ENCODE results near the gene SIX1.

The SIX1 gene

DNA sequence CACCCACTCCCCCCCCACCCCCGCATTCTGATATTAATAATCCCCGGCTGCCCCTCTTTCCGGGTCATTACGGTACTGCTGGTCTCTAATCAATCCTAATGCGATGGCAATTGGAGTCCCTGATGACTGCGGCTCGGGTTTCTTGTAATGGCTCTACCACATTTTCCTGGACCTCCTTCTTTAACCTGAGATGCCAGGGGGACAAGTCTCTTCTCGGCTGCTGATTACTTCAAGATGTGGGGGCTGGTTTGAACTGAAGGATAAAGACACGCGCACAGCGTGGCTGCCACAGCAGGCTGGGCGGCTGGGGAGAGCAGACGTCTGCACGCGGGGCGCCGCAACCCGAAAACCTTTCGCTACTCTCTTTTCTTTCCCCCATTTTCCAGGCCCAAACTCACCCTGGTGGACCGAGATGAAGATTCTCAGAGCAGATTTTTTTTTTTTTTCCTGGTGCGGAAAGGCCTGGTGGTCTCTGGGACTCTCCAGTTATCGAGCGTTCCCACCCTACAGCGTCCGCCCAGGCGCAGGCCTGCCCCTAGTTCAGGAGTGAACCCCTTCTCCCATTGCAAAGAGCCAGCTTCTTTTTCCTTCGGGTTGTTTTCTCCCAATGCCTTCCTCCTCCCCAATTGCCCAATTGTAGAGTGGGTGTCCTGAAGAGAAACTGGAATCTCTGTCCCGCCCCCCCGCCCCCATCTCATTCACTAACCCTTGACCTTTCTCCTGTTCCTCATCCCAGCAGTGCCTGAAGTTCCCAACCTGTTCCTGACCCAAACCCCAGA lies 6.0 kb upstream of the SIX1 start:
- no peak for DNase-seq

DNA sequence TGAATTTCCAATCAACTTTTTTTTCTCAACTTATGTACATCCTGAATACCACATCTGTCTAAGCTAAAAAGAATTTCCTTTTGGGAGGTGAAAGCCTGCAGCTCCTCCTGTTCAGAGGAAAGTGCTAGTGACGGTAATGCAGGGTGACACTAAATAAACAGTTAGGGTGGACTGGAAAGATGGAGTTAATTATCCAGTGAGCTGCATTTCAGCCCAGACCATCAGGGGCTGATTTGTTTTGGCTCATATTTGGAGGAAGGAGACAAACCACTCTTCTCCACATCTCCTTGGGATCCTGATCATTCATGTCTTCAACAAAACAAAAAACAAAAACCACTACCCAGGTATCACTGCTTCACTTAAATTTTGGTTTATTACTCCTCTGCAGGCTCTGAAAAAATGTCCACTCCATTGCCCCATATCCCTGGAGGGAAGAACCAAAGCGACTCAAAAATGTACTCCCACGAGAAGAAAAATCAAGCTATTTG lies 5.1 kb upstream of the SIX1 start:
- no peak for DNase-seq

DNA sequence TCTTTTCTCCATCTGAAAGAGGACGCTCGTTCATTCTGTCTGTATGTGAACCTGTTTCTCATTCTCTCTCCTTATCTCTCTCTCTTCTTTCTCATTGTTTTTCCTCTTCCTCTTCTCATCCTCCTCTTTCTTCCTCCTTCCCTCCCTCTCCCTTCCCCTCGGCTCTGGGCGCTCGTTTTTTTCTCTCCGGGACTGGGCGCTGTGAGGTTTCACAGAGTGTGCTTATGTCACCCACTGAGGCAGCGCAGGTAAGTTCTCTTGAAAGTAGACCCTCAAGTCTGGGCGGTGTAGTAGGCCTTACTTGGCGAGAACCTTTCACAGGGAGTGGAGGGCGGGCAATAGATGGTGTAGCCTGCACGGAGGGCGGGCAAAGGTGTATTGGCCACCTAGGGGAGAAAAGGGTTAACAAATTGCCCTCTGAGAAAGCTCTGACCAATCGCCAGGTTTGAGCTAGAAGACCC lies 4.5 kb upstream of the SIX1 start:
- DNase-seq: no peak

DNA sequence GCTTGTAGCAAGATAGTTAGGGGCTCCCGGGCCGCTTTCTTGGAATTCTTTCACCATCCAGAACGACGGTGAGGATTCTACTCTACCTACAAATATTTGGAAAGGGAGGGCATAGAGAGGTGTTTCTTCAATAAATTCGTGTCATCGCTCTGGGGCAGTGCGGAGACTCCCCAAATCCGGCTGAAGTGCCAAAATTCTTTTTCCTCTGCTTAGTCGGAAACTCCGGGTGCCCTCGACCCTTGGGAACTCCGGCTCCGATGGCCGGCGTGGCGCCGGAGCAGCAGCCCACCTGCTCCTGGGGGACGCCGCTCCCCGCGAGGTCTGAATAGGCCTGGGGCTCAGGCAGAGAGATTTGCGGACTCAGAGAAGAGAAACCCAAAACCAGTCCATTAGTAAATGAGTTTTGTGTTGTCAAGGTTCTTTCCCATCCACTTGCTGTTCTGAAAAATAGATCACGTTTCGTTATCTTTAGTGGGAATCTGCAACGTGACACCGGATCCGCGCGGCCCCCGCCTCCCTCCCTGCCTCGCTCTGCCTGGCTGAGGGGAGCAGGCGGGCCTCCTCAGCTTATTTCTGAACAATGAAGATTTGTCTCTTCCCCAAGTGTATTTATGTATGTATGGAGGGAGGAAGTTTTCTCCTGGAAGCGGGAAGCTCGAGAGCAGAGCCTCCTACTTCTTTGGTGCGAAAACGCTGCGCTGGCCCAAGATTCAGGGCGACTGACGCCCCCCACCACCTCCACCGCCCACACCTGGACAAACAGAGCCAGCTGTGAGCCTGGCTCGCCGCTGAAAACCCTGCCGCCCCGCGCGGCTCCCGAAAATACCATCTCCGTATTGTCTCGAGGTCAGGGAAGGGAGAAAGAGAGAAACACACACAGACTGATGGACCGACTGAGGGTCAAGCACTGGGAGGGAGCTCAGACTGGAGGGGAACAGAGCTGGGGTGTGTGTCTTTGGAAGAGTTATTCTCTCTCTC lies 3.7 kb upstream of the SIX1 start:
- DNase-seq: no peak

DNA sequence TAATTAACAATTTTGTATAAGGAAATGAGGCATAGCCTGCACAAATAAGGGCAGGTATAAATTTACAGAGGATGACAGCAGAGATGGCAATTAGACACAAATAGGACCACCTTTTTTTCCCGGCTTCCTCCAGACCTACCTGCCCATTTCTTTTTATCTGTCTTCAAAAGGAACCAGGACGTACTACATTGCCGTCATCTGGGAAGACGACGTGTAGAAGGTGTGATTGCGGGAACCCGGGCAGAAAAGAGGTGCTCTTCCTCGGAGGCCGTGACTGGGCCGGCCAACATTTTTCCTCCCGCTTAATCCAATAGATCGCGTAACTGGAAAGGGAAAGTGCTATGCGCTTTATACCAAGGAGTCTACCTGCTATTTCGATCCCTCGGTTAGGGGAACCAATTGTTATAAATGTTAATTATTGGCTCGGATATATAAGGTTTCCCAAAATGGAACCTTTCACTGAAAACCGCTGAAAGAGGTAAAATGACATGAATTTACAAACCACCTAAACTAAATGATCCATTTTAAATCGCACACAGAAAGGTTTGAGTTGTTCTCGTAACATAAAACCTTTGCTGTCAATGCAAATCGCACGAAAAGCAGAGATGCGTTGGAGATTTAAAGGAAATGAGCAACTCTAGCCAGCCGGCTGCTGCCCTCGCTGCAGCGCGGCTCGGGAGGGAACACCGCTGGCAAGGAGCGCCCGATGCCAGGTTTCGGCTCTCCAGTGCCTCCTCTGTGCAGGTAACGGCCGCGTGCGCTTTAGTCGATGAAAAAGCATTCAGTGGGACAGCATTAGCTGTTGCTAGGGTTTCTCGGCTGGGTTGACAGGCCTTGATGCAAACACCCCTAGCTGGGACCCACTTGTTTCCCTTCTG lies 2.8 kb upstream of the SIX1 start:
- DNase-seq: no peak

DNA sequence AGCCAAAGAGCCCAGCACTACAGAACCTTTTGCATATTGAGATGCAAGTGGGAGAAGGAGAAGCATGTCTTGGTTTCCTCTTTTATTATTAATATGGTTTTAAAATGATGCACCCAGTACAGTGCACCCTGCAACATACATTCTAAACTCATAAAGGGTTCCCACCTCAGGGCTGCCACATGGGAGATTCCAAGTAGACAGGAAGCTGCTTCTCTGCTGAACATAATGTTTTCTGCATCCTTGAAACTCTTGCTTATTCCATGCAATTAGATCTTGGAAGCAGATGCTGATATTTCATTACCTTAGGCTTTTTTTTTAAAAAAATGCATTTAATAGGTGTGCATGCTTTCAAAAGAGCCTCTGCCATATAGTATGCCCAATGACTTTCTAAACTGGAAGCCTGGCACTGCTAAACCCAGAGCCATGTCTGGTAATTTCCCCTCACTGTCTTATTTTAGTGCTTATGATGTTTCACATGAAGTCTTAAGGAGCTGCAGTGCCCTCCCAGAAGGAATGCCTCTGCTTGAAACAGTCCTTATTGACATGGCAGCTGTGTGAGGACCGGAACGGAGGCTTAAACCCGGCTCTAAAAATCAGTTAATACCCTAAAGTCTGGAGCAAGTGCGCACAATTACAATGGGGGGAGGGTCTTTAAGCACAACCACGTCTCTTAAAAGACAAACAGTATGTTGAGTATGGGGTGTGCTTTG lies 2.0 kb upstream of the SIX1 start:
- no peak for DNase-seq

DNA sequence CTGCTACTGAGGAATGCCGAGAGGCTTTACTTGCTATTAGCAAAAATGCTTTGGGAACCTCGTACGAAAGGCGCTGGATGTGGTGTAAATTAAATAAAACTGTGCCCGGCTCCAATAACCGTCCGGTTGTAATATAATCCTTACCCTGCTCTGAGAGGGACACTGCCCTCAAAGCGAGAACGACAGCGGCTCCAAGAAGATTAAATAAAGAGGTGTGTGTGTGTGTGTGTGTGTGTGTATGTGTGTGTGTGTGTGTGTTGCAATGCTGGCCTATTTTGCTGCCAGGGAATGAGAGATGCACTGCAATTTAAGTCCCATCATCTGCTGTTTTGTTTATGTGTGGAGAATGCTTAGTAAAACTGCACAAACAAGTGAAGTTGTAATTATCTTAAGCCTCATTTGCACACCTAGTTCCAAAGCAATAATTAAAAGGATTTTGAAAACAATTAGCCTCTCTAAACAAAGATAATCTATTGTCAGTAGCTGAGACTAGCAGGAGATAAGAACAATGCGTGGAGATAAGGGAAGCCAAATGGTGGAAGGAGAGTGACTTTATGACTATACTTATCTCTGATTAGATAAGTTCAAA lies 1.2 kb upstream of the SIX1 start:
- no peak for DNase-seq

DNA sequence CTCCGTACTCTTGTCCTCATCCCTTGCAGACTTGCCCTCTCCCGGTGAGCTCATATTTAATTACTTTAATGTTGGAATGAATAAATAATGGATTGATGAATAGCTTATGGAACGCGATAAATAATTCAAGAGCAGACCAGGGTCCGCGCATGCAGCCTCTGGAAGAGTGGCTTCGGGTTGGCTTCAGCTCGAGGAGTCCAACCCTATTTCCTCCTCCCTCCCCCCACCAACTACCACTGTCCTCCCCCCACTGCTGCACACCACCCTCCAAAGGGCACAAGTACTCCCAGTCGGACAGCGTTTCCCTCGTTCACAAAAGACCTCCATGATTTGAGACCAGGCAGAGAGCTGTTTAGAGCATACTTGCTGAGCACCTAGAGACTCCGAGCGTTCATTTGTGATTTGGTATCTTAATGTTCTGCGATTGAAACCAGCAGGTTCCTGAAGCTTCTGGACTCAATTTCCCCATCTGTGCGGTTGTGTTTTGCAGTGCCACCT lies 647 bp upstream of the SIX1 start:
- no peak for DNase-seq

DNA sequence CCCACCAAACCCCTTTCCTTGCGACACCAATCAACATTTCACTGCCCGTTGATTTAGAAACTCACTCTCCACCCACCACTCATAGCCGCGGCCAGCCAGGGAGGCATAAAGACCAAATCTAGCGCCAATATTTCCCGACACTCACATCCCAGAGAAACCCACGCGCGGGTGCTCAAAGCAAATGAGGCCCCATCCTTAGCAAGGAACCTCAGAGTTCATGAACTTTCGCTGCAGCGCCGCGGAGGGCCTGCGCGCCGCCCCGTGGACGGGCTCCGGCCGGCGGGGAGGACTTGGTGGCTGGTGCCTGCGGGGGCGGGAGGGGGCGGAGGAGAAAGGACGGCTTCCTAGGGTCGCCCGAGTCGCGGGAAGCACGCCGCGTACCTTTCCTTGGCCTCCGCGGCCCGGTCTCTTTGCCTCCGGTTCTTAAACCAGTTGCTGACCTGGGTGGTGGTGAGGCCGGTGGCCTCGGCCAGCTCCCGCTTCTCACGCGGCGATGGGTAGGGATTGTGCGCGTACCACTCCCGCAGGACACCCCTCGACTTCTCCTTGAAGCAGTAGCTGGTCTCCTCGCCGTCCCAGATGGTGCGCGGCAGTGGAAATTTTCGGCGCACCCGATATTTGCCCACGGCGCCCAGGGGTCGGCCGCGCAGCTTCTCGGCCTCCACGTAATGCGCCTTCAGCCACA lies 886 bp downstream of the SIX1 start:
- DNase-seq: no peak

DNA sequence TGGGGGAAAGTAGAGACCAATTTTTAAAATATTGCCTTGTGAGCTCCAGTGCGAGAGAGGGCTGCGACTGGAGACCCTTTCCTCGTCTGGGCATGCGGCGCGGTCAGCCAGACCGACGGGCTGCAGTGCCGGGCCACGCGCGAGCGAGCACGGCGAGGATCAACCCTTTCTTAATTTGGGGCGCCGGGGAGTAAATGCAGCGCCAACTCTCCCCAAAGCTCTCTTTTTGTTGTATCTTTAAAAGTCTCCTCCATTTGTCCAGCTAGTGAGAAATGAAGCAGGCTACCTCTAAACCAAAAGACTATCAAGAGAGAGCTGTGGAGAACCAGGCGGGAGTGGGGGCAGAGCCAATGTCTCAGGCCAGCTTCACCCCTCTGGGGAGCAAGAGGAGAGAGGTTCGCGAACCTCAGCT lies 1.4 kb downstream of the SIX1 start:
- no peak for DNase-seq

DNA sequence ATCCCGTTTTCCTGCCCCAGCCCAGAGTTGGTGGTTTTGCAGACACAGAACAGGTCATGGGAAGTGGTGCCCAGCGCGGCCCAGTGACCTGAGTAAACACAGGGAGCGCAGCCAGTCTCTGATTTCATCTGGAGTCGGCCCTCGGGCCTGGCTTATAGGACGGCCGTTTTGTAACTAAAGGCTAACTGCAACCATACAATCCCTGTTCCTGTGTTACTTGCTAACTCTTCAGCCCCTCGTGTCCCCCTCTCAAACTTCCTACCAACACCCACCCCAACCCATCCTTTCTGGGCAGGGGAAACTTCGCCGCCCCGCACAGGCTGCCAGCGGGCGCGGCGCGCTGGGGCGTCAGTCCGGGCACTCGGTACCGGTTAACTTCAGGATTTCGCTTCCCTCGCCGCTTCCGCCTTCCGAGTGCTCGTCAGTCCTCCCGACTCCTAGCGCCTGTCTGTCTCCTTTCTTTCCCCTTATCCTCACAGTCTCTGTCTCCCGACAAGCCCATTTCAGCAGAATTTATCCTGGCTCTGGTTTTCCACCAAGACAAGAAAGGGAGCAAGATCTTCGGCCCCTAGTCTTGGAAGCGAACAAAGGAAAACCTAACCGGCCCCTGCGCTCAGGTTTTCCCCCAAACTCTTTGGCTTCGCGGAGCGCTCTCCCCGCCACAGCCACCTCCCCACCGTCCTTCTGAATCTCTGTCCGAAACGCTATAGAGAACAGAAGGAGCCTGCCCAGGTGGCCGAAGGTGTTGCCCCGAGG lies 2.0 kb downstream of the SIX1 start:
- DNase-seq: peak; percentile 30

DNA sequence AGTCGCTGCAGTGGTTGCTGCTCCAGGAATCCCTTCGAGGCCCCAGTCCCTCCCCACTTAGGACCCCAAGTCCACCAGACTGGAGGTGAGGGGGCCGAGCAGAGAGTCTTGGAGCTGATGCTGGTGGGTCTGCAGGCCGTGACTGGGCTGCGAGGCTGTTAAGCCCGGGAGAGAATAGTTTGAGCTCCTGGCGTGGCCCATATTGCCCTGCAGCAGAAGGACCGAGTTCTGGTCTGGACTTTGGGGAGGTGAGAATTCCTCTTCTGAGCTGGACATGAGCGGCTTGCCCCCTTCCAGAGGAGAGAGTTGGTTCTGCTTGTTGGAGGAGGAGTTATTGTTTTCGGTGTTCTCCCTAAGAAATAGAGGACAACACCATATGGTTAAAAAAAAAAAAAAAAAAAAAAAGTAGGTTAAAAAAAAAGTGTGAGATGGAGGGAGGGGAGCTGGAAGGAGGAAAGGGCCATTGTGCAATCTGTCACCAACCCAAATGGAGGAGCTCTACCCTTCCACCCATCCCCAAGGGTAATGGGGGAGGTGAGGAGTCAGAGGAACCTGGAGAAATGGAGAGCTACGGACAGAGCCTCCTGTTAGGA lies 3.0 kb downstream of the SIX1 start:
- DNase-seq: no peak

DNA sequence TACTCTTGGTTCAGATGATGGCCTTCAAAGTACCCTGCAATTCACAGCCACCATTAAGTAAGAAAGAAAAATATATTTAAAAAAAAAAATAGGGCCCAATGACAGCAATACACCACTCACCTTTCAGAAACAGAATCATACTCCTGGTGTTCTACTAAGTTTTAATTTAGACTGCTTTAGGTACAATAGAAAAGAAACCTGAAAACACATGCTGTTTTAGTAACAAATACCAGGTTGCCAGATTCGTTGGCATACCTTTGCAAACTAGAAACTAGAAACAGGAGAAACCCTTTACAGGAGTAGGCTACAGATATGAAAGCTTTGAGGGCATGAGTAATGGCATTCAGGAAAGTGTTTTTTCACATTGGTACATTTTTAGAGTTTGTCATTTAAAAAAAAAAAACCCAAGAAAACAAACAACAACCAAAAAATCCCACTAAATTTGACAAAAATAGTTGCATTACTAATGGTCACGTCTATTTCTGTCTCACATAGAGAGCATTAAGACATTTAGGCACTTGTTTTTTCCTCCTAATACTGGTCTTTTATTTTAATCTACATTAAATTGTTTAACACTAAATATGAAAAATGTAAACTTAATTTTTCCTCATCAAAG lies 4.0 kb downstream of the SIX1 start:
- DNase-seq: no peak

DNA sequence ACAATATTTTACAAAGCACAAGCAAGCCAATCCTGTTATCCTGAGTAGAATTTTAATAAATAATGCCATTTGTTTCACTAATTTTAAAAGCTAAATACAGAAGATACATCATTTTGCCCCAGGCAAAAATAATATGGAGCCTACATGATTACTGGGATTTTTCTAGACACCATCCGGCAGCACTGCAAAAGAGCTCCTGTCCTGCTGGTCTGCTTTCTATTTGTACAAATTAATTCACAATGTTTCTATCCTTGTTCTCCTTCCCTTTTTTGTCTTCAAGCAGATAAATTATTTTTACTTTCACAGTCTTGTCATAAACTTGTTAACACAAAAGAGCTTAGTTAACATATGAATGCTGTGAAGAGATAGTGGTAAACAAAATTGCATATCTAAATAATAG lies 4.6 kb downstream of the SIX1 start:
- no peak for DNase-seq

DNA sequence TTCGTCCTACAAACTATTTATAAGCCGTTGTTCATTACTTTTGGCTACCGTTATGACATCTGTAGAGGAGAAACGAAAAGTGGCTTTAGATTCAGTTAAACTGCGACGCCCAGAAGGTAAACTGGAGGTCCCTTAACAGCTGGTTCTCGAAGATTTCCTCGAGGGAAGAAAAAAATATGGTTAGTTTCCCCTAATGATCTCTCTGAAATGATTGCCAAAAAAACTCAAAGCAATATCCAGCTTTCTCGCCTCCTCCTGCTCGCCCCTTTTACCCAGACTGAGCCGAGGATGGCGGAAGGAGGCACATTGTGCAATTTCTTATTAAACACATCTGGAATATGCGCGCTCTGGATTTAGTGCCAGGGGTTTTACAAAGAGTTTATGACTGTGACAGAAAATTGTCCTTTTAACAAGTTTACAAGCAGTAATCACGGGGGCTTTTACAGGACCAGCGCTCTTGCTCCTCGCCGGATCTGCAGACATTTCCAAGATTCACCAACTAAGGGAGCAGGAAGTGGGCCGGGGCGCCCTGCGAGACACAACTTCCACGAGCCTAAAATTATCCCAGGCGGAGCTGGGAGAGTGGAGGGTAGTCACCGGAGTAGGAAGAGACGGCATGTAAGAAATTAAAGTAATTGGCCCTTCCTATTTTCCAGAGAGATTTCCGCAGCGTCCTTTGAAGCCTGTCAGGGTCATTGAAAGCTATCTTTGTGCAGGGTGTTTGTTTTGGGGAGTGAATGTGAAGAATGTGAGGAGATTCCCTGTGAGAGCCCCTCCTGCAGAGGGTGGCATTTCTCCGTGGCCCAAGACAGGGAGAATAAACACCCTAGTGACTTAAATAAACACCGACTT lies 5.6 kb downstream of the SIX1 start:
- no peak for DNase-seq

DNA sequence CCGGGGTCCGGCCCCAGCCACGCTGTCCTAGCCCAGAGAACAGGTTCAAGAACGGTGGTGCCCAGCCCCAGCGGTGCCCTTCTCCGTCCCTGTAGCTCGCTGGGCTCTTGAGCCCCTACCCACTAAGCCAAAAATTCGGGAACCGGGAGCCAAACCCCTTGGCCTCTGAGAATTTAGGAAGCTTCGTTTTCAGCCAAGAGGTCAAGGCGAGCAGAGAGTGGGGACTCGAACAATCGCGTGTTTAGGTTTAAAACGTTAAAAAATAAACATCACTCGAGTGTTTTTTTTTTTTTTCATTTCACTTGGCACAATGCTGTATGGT lies 6.2 kb downstream of the SIX1 start:
- DNase-seq: no peak

DNA sequence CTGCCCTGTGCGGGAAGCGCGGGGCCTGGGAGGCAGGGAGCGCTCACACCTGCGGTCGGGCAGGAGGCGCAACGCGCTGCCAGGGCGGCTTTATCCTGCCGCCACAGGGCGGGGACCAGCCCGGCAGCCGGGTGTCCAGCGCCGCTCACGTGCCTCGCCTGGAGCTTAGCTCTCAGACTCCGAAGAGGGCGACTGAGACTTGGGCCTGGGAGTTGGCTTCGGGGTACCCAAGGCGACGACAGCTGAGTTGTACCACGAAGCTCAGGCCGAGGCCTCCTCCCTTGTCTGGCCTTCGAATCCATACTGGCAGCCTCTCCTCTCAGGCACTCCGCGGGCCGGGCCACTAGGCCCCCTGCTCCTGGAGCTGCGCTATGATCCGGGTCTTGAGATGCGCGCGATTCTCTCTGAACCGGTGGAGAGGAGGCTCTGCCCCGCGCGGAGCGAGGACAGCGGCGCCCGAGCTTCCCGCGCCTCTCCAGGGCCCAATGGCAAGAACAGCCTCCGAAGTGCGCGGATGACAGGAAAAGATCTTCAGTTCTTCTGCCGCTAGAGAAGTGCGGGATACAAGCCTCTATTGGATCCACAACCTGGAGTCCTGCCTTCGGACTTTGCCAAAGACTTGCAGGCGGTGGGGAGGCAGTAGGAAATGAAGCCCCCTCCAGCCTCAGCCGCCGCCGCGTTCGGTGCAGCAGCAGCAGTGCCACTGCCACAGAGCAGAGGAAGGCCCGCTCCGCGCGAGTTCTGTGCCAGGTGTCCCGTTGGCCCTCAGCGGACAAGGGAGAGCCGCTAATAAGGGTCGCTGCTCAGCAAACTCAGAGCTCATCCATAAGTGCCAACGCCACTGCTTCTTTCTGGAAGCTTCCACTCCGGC lies 6.8 kb downstream of the SIX1 start:
- DNase-seq: no peak
